ENCODE data around the gene AKAP1. TPM values are rescaled to one million over a fixed set of nuclear protein-coding genes. Genes with fewer than 3 reads are reported as not detected.
A peak's percentile ranks its signal among the peaks of the same experiment; 100 is the strongest.

The AKAP1 gene
- polyA plus RNA-seq, 3 donors, result 5.6 to 14.6 (median 6.8) TPM

DNA sequence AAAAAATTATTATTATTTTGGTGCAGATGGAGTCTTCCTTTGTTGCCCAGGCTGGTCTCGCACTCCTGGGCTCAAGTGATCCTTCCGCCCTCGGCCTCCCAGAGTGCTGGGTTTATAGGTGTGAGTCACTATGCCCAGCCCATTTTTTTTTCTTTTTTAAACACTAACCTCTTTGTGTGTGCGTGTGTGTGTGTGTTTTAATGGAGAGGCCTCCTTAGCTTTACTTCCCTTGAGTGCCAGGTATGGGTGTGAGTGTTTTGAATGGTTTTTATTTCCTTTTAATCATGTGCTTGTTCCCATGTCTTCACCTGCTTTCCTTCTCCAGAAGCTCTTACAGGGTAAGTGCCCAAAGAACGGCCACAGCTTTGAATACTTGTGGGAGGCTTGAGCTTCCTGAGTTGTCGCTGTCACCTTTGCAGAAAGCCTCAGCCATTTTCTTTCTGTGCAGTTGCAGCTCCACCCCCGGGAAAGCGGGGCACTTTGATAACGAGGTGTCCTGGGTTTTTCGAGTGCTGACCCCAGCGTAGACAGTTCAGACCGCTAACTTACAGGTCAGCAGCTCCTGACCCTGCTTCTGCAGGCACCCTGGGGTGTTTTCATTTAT, 22.6 kb downstream of the AKAP1 start:
- intact Hi-C loops (cut with micrococcal nuclease), result no loop called here
- Histone ChIP-seq H3K4me1 (ENCODE audit: control insufficient read depth in 1 of 2, insufficient read depth in 2 of 2, low read length in 2 of 2) (no peaks in the 10 kb centered on the region), H3K4me3 (replicated peaks in 1 of 3; ENCODE audit: low read depth in 2 of 3, low read length in 3 of 3) (no peak overlapping the region), H3K9ac (ENCODE audit: insufficient read depth, low read length, poor library complexity, severe bottlenecking) (no peak overlapping the region), H4K20me1 (ENCODE audit: insufficient read depth, low read length) (peaks cover 5% of the 10 kb centered on the region), H3K27me3 (ENCODE audit: control insufficient read depth in 2 of 2, insufficient read depth in 2 of 2, low read length in 2 of 2) (no peaks in the 10 kb centered on the region), H3K27ac (ENCODE audit: low read depth in 1 of 2, low read length in 2 of 2) (no peak overlapping the region), H3K79me2 (ENCODE audit: insufficient read depth, low read length) (peaks cover 13% of the 10 kb centered on the region), H3K36me3 (replicated peaks in 1 of 2; ENCODE audit: control insufficient read depth in 1 of 2, insufficient read depth in 2 of 2, low read length in 2 of 2) (peaks cover 13 to 29% of the 10 kb centered on the region in 2 donors), H3K4me2 (replicated peaks; ENCODE audit: extremely low read depth, low read length, poor library complexity, severe bottlenecking) (no peak overlapping the region), H3K9me3 (replicated peaks in 1 of 2; ENCODE audit: control insufficient read depth in 1 of 2, insufficient read depth in 1 of 2, low read length in 2 of 2) (no peaks in the 10 kb centered on the region), H2AFZ (ENCODE audit: insufficient read depth, low read depth, low read length, poor library complexity, severe bottlenecking) (no peak overlapping the region)
- DNase-seq, result no peak
- 96% methylated on average over 5 of the region's 12 CpGs for WGBS (ENCODE audit: insufficient coverage)
- H3K4me3 Mint-ChIP-seq, result no peak overlapping the region
- no peaks in the 10 kb centered on the region for H3K9me3 Mint-ChIP-seq
- H3K4me1 Mint-ChIP-seq, result peaks cover 5% of the 10 kb centered on the region
- H3K36me3 Mint-ChIP-seq, result peaks cover 38 to 46% of the 10 kb centered on the region in 2 donors
- H3K27ac Mint-ChIP-seq, result no peak overlapping the region
- H3K27me3 Mint-ChIP-seq (ENCODE audit: low read depth in 3 of 3), result peaks cover 0 to 1% (median 0%) of the 10 kb centered on the region in 3 donors
- TF ChIP-seq, protein P1, sequence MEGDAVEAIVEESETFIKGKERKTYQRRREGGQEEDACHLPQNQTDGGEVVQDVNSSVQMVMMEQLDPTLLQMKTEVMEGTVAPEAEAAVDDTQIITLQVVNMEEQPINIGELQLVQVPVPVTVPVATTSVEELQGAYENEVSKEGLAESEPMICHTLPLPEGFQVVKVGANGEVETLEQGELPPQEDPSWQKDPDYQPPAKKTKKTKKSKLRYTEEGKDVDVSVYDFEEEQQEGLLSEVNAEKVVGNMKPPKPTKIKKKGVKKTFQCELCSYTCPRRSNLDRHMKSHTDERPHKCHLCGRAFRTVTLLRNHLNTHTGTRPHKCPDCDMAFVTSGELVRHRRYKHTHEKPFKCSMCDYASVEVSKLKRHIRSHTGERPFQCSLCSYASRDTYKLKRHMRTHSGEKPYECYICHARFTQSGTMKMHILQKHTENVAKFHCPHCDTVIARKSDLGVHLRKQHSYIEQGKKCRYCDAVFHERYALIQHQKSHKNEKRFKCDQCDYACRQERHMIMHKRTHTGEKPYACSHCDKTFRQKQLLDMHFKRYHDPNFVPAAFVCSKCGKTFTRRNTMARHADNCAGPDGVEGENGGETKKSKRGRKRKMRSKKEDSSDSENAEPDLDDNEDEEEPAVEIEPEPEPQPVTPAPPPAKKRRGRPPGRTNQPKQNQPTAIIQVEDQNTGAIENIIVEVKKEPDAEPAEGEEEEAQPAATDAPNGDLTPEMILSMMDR (IDR thresholded peaks at IDR 0.05), result no peak

DNA sequence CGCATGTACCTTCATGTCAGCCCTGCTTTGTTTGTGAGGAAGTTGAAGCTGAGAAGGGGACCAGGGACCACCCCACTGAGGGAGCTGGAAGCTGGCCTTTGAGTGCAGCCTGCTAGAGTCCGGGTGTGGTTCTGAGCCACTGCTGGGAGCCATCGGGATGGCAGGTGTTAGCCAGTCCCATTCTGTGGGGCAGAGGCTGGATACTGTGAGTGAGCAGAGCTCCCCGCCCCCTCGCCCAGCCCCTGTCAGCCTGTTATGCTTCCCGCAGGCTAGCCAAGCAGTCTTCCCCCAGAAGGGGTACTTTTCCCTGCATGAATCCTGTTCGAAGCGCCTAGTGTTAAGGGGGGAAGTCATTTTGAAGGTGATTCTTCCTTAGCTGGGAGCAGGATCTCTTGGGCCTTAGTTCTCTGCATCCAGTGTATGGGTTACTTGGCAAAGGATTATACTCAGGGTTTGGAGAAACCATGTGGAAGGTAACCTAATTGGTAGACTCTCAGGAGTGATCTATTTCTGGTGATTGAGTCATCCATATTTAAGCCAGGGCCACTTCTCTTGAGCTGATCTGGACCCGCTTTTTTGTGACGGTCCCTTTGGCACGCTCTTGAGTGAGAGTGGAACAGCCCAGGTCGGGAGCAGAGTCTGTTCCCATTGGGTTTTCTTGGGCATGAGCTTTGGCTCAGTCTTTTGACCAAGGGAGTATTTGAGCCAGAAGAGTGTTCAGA, 23.8 kb downstream of the AKAP1 start:
- Histone ChIP-seq H3K27ac (ENCODE audit: low read depth in 1 of 2, low read length in 2 of 2) (no peak overlapping the region), H3K9ac (ENCODE audit: insufficient read depth, low read length, poor library complexity, severe bottlenecking) (no peak overlapping the region), H3K4me1 (ENCODE audit: control insufficient read depth in 1 of 2, insufficient read depth in 2 of 2, low read length in 2 of 2) (no peaks in the 10 kb centered on the region), H2AFZ (ENCODE audit: insufficient read depth, low read depth, low read length, poor library complexity, severe bottlenecking) (no peak overlapping the region), H3K79me2 (ENCODE audit: insufficient read depth, low read length) (peaks cover 6% of the 10 kb centered on the region), H3K9me3 (replicated peaks in 1 of 2; ENCODE audit: control insufficient read depth in 1 of 2, insufficient read depth in 1 of 2, low read length in 2 of 2) (no peaks in the 10 kb centered on the region), H3K36me3 (replicated peaks in 1 of 2; ENCODE audit: control insufficient read depth in 1 of 2, insufficient read depth in 2 of 2, low read length in 2 of 2) (peaks cover 20 to 36% of the 10 kb centered on the region in 2 donors), H3K4me2 (replicated peaks; ENCODE audit: extremely low read depth, low read length, poor library complexity, severe bottlenecking) (no peak overlapping the region), H3K4me3 (replicated peaks in 1 of 3; ENCODE audit: low read depth in 2 of 3, low read length in 3 of 3) (no peak overlapping the region), H3K27me3 (ENCODE audit: control insufficient read depth in 2 of 2, insufficient read depth in 2 of 2, low read length in 2 of 2) (no peaks in the 10 kb centered on the region), H4K20me1 (ENCODE audit: insufficient read depth, low read length) (peaks cover 5% of the 10 kb centered on the region)
- peaks cover 0 to 1% (median 0%) of the 10 kb centered on the region in 3 donors for H3K27me3 Mint-ChIP-seq (ENCODE audit: low read depth in 3 of 3)
- intact Hi-C loops (cut with micrococcal nuclease), result no loop called here
- peak overlapping the region in 2 of 7 donors; percentile 42 to 50 for H3K27ac Mint-ChIP-seq
- DNase-seq, result no peak
- H3K4me3 Mint-ChIP-seq, result no peak overlapping the region
- H3K36me3 Mint-ChIP-seq, result peaks cover 45 to 53% of the 10 kb centered on the region in 2 donors
- TF ChIP-seq, protein P1 (IDR thresholded peaks at IDR 0.05), result no peak
- H3K4me1 Mint-ChIP-seq, result peaks cover 5% of the 10 kb centered on the region
- no peaks in the 10 kb centered on the region for H3K9me3 Mint-ChIP-seq
- 99% methylated on average over 12 of the region's 12 CpGs for WGBS (ENCODE audit: insufficient coverage)
